SK-N-MC (cell line): ENCODE measurements around the gene PTPRM.

Source experiments
- DNase-seq: peaks from one replicate; pipeline ENCODE4 v3.0.0-alpha.2; 2011; ENCODE audit warnings: low read depth, low spot score
- H3K27ac ChIP-seq: fragments of 200-600 bp; sonication (generic); 2 replicates; pipeline ENCODE4 v1.5.1; 2016; ENCODE audit warnings: mixed run types
- H3K36me3 ChIP-seq: fragments of 200-600 bp; sonication (generic); 2 replicates; pipeline ENCODE4 v1.6.1; 2017; ENCODE audit warnings: antibody characterized with exemption, low read length, mixed read lengths; ENCODE audit not compliant: insufficient read depth
- H3K4me3 ChIP-seq: fragments of 200-600 bp; sonication (generic); 2 replicates; pipeline ENCODE4 v1.5.1; 2016
- H3K9ac ChIP-seq: fragments of 200-600 bp; sonication (generic); 2 replicates; pipeline ENCODE4 v1.8.0; 2017; ENCODE audit warnings: mixed run types, mixed read lengths; ENCODE audit not compliant: insufficient read length
- H3K9me3 ChIP-seq: fragments of 200-600 bp; sonication (generic); 2 replicates; pipeline ENCODE4 v1.6.1; 2017; ENCODE audit warnings: low read depth, mild to moderate bottlenecking, antibody characterized with exemption, low read length, moderate library complexity, mixed read lengths
- EZH2 ChIP-seq: fragments of 200-600 bp; sonication (generic); IDR thresholded peaks from one replicate; pipeline ENCODE4 v1.6.1; 2017; ENCODE audit warnings: antibody characterized with exemption
- FOXP2 ChIP-seq: optimal IDR thresholded peaks from 2 replicates; pipeline ENCODE3; 2011; ENCODE audit warnings: mild to moderate bottlenecking, moderate library complexity; ENCODE audit not compliant: insufficient read depth; ENCODE audit errors: extremely low read length, control extremely low read depth
- POLR2AphosphoS5 ChIP-seq: IDR thresholded peaks from 2 replicates; pipeline ENCODE4 v1.6.1; 2012; ENCODE audit warnings: mild to moderate bottlenecking, low read depth, low read length, borderline replicate concordance

PTPRM gene

DNA sequence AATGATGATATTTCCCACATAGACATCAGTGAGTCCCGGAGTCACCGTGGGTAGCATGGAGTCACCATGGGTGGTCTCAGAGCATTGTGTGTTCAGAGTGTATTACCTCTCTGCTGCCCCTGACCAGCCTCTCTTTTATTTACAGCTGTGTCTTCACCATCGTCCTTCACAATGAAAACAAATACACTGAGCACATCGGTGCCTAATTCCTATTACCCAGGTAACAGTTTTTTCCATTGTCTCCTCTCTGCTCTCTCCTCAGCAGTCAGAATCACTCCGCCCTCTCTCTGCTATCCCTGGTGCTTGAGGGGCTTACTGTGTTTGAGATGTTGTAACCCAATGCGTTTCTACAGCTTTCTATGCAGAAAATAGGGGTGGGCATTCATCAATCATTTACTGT is 680.6 kb downstream of the PTPRM start:
- TF ChIP-seq POLR2AphosphoS5 (no peak), EZH2 (no peak), FOXP2 (no peak)
- DNase-seq = no peak
- Histone ChIP-seq H3K36me3 (no peaks in the 10 kb centered on the region), H3K4me3 (no peak overlapping the region), H3K9ac (no peak overlapping the region), H3K27ac (no peak overlapping the region), H3K9me3 (no peaks in the 10 kb centered on the region)

DNA sequence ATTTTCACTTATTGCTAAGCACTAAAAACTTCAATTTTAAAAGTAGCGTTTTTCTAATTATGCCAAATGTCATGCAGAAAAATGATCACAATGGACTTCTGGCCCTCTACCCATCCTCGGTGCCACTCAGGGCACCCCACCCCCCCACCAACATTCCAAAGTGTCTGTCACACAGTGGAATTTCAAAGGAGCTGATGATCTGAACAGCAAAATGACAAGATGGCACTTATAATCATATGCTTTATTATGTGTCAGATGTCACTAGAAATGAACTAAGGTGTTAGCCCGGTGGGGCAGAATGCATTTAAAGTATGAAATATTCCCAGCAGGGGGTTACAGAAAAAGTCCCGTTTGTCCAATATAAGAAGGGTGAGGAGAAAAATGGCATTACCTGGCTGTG is 681.5 kb downstream of the PTPRM start:
- DNase-seq = no peak
- Histone ChIP-seq H3K9me3 (no peaks in the 10 kb centered on the region), H3K9ac (no peak overlapping the region), H3K36me3 (no peaks in the 10 kb centered on the region), H3K27ac (no peak overlapping the region), H3K4me3 (no peak overlapping the region)
- no peak for TF ChIP-seq POLR2AphosphoS5
- TF ChIP-seq EZH2 = no peak
- TF ChIP-seq FOXP2 = no peak

DNA sequence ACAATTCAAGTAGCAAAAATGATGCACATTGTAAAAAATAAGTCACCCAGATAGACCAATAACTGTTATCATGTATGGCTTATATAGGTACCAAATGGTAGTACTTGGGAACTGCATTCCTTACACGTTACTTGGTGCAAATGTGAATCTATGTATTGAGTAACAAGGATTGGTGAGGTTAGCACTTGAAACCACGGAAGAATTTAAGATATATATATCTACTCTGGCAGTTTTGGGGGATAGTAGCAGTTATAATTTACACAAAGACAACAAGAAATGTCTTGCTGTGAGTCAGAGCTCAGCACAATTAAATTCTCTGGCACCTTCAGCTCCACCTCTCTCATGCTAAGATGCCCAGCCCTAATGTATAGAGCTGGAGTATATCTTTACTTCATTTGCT is 682.7 kb downstream of the PTPRM start:
- H3K9ac ChIP-seq = no peak overlapping the region
- H3K9me3 ChIP-seq = no peaks in the 10 kb centered on the region
- H3K27ac ChIP-seq = no peak overlapping the region
- TF ChIP-seq EZH2 (no peak), POLR2AphosphoS5 (no peak), FOXP2 (no peak)
- DNase-seq = no peak
- H3K36me3 ChIP-seq = no peaks in the 10 kb centered on the region
- H3K4me3 ChIP-seq = no peak overlapping the region

DNA sequence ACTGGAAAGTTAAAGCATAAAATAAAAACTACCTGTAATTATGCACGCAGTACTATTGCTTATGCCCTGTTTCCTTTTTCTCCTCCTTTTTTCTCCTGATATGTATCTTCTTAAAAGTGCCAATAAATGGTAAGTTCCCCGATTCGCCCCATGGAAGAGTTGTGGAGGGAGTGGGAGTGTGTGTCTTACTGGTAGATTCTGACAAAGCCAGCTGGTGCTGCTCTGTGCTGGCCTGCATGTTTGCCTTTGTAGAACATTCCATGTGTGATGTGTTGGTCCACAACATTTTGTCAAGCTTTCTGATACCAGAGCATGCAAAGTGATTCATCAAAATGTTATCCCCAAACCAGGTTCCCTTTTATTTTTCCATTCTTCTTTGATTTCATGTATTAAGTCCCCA is 685.3 kb downstream of the PTPRM start:
- Histone ChIP-seq H3K9me3 (no peaks in the 10 kb centered on the region), H3K36me3 (no peaks in the 10 kb centered on the region), H3K27ac (no peak overlapping the region), H3K9ac (no peak overlapping the region), H3K4me3 (no peak overlapping the region)
- no peak for DNase-seq
- TF ChIP-seq POLR2AphosphoS5 = no peak
- no peak for TF ChIP-seq FOXP2
- TF ChIP-seq EZH2 = no peak

DNA sequence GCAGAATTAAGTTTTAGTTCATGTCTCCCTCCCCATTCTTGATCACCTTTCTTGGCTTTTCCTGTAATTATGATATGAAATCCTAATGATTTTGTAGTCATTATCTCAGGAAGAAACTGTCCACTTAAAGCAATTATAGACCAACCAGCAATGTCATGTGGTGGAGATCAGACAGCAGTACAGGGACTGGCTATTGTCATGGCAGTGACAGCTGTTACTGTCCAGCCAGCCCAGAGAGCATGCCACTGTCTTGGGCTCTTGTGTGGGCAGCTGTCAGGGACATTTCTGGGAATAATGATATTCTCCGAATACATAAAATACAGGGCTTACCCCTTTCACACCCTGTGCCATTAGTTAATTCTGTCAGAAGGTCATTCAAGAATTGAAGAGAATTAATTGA is 686.8 kb downstream of the PTPRM start:
- Histone ChIP-seq H3K4me3 (no peak overlapping the region), H3K36me3 (no peaks in the 10 kb centered on the region), H3K9me3 (no peaks in the 10 kb centered on the region), H3K9ac (no peak overlapping the region), H3K27ac (no peak overlapping the region)
- TF ChIP-seq FOXP2 (no peak), EZH2 (no peak), POLR2AphosphoS5 (no peak)
- DNase-seq = no peak

DNA sequence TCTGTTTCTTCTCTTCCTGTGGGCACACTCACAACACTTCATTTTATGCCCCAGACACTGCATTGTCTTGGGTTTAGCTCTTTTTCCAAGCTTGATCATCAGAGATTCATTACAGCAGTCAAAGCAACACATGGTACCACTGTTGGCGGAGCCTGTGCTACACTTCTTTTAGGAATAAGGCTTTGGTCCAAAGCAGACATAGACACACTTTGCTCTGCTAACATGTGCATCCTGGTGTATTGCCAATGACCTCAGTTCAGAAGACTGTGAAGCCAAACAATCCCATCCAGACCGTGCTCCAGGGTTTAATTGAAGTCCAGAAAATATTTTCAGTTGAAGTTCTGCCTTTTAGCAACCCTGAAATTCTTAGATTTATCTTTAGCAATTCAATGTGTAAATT is 687.5 kb downstream of the PTPRM start:
- Histone ChIP-seq H3K36me3 (no peaks in the 10 kb centered on the region), H3K9ac (no peak overlapping the region), H3K27ac (no peak overlapping the region), H3K4me3 (no peak overlapping the region), H3K9me3 (no peaks in the 10 kb centered on the region)
- no peak for DNase-seq
- TF ChIP-seq EZH2 (no peak), POLR2AphosphoS5 (no peak), FOXP2 (no peak)

DNA sequence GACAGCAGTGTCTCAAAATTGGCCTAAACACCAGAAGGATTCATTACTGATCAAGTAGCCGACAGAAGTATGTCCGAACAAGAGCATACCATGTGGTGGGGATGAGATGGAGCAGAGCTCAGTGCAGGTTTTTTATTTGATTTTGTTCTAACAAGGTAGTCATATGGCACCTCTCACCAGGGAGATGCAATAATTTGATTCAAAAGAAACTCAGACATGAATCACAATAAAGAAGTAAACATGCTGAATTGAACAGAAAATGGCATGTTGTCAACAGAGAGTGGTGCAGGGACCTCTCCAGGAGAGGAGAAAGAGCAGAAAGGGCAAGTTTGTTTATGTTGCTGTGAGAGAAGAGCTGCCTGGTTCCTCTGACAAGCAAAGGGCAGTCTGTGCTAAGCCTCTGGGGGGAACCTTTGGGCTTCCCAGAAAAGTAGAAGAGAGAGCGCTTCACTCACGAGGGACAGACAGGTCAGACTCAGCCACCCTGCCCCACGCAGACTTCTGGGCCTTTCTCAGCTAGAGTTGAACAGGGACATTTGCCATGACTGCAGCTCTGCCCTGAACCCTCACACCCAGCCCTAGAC is 690.8 kb downstream of the PTPRM start:
- TF ChIP-seq FOXP2 (no peak), EZH2 (no peak), POLR2AphosphoS5 (no peak)

DNA sequence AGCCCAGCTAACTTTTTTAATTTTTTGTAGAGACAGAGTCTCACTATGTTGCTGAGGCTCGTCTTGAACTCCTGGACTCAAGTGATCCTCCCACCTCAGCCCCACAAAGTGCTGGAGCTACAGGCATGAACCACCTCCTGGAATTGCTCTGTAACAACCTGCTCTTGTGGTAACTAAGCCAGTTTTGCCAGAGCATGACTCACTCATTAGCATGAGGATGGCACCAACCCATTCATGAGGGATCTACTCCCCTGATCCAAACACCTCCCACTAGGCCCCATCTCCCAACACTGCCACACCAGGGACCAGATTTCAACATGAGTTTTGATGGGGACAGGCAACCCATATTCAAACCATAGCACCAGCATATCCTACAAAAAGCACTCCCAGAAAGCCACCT is 693.2 kb downstream of the PTPRM start:
- no peak for TF ChIP-seq FOXP2
- TF ChIP-seq EZH2 = no peak
- no peak for TF ChIP-seq POLR2AphosphoS5
- Histone ChIP-seq H3K27ac (no peak overlapping the region), H3K9ac (no peak overlapping the region), H3K9me3 (no peaks in the 10 kb centered on the region), H3K4me3 (no peak overlapping the region), H3K36me3 (no peaks in the 10 kb centered on the region)
- no peak for DNase-seq

More for the DNA sequence above, 690.8 kb downstream of the PTPRM start:
- Histone ChIP-seq H3K9ac (no peak overlapping the region), H3K9me3 (no peaks in the 10 kb centered on the region), H3K36me3 (no peaks in the 10 kb centered on the region), H3K4me3 (no peak overlapping the region), H3K27ac (no peak overlapping the region)
- no peak for DNase-seq

DNA sequence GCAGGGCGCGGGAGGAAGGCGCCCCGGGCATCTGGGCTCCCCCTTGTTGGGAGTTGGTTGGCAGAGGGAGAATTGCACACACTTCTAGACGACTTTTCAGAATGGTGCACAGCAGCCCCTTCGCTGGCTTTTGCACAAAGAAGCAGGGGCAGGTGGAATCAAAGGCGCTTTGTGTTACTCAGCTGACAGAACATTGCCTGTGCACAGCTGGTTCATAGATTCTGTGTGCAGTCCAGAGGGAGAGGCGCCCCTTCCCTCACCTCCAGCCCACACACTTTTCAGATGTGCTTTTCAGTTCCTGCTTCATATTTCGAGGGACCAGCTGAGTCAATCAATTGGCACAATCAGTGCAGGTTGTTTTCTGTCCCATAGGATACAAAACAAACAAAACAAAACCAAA is 693.7 kb downstream of the PTPRM start:
- Histone ChIP-seq H3K9me3 (no peaks in the 10 kb centered on the region), H3K36me3 (no peaks in the 10 kb centered on the region), H3K9ac (no peak overlapping the region), H3K27ac (no peak overlapping the region), H3K4me3 (no peak overlapping the region)
- no peak for DNase-seq
- TF ChIP-seq POLR2AphosphoS5 = no peak
- TF ChIP-seq FOXP2 = no peak
- TF ChIP-seq EZH2 = no peak
